ENCODE results near the gene PLCG2. TPM values are rescaled to one million over a fixed set of nuclear protein-coding genes. Genes with fewer than 3 reads are reported as not detected.

PLCG2 gene
- total RNA-seq, 1 experiment from 2014 or later: 6.0 TPM

DNA sequence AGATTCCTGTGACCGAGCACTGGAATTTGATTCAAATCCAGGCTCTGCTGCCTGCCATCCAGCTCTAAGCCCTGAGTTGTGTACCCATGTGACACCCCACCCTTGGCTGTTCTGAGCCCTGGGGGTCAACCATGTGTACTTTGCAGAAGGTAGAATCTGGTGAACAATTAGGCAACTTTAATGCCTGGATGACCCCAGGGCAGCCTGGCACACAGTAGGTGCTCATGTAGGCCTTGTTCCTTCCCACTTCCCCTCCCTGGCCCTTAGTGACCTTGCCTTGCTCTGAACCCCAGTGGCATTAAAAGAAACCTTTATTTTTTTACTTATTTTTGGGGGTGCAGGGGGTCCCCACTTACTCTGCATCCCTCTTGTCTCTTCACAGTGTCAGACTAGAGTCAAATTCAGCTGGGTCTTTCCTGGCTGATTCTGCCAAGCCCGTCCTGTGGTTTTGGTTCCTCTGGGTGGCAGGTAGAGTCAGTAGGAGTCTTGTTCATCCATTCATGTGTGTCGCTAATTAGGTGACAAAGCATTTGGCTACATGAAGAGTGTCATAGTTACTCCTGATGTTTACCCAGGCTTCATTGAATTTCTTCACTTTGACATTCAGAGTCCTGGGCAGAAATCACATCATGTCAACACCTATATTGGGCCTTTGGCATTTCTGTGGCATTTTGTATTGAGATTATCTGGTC is 89.1 kb downstream of the PLCG2 start:
- no peak overlapping the region for H4K91ac ChIP-seq (ENCODE audit: insufficient read length, low read depth, low read length)
- H3K4me1 ChIP-seq (ENCODE audit: insufficient read depth, low read length): peaks cover 6% of the 10 kb centered on the region; the same call in 1 of the 2 replicates
- Mint-ChIP-seq H3K27ac (peak overlapping the region in 1 of 3 experiments; percentile 62; a peak in 2 of 7 replicates), H3K4me3 (no peak overlapping the region), H3K4me1 (peaks cover 20 to 22% of the 10 kb centered on the region in 2 experiments), H3K9me3 (no peaks in the 10 kb centered on the region), H3K36me3 (ENCODE audit: insufficient read depth in 1 of 3, low read depth in 3 of 3) (no peaks in the 10 kb centered on the region), H3K27me3 (ENCODE audit: low read depth) (peaks cover 11% of the 10 kb centered on the region)
- no peaks in the 10 kb centered on the region for H4K20me1 ChIP-seq (ENCODE audit: control insufficient read depth, insufficient read depth, insufficient read length)
- H3K27me3 ChIP-seq (ENCODE audit: insufficient read depth, low read length): no peaks in the 10 kb centered on the region
- H3K27ac ChIP-seq (ENCODE audit: insufficient read length, low read depth, low read length): no peak overlapping the region
- no peak overlapping the region for H2BK15ac ChIP-seq (ENCODE audit: low read depth, low read length)
- H3K4me2 ChIP-seq (ENCODE audit: insufficient read depth, insufficient read length, low read length): no peak overlapping the region
- H3K79me1 ChIP-seq (ENCODE audit: insufficient read depth, low read depth, low read length, poor library complexity, severe bottlenecking): no peaks in the 10 kb centered on the region
- H2BK20ac ChIP-seq (ENCODE audit: low read depth, low read length, poor library complexity, severe bottlenecking): no peak overlapping the region
- H3K18ac ChIP-seq (ENCODE audit: insufficient read length, low read depth, low read length): no peak overlapping the region
- H3K23me2 ChIP-seq (ENCODE audit: insufficient read length, low read depth, low read length, poor library complexity, severe bottlenecking): no peaks in the 10 kb centered on the region
- H3K9ac ChIP-seq (ENCODE audit: extremely low read depth, insufficient read length, low read length): no peak overlapping the region
- H2BK12ac ChIP-seq (ENCODE audit: insufficient read length, low read depth, low read length): no peak overlapping the region
- H3K4ac ChIP-seq (ENCODE audit: low read depth, low read length): no peak overlapping the region
- no peak overlapping the region for H3K23ac ChIP-seq (ENCODE audit: insufficient read length, low read depth, low read length)
- no peaks in the 10 kb centered on the region for H3K9me3 ChIP-seq (ENCODE audit: control insufficient read depth, low read depth, low read length)
- no peak overlapping the region for H2BK5ac ChIP-seq (ENCODE audit: insufficient read length, low read length)
- no peak overlapping the region for H2AK5ac ChIP-seq (ENCODE audit: insufficient read length, low read length)
- H3T11ph ChIP-seq (ENCODE audit: low read length): no peak overlapping the region
- H2AFZ ChIP-seq (ENCODE audit: low read length): no peak overlapping the region
- H4K8ac ChIP-seq (replicated peaks; ENCODE audit: insufficient read length, low read depth, low read length): no peak overlapping the region
- H2BK120ac ChIP-seq (ENCODE audit: low read depth, low read length, poor library complexity, severe bottlenecking): no peak overlapping the region
- DNase-seq: no peak
- no CpG with 5 or more reads among the region's 3 CpGs for WGBS (ENCODE audit: extremely low coverage, insufficient read length, low lambda C conversion rate)
- no peak overlapping the region for H3K14ac ChIP-seq (ENCODE audit: insufficient read depth, low read length)
- H4K5ac ChIP-seq (ENCODE audit: insufficient read length, low read depth, low read length): no peak overlapping the region
- H3K79me2 ChIP-seq (ENCODE audit: insufficient read depth, low read length): no peaks in the 10 kb centered on the region
- TF ChIP-seq, protein P1, sequence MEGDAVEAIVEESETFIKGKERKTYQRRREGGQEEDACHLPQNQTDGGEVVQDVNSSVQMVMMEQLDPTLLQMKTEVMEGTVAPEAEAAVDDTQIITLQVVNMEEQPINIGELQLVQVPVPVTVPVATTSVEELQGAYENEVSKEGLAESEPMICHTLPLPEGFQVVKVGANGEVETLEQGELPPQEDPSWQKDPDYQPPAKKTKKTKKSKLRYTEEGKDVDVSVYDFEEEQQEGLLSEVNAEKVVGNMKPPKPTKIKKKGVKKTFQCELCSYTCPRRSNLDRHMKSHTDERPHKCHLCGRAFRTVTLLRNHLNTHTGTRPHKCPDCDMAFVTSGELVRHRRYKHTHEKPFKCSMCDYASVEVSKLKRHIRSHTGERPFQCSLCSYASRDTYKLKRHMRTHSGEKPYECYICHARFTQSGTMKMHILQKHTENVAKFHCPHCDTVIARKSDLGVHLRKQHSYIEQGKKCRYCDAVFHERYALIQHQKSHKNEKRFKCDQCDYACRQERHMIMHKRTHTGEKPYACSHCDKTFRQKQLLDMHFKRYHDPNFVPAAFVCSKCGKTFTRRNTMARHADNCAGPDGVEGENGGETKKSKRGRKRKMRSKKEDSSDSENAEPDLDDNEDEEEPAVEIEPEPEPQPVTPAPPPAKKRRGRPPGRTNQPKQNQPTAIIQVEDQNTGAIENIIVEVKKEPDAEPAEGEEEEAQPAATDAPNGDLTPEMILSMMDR (conservative IDR thresholded peaks at IDR 0.05): no peak
- H3K56ac ChIP-seq (ENCODE audit: insufficient read length, low read depth, low read length): no peak overlapping the region
